Stimulated activated CD8-positive, alpha-beta memory T cell treated with anti-CD3 and anti-CD28 coated beads, Interleukin-12 subunit alpha, Interleukin-12 subunit beta, amount 100 ng/mL, for 24 hours (primary cell): Measurements from ENCODE around the gene SCRN2.

Experiments used
- DNase-seq: peaks from one replicate; pipeline ENCODE4 v3.0.0-alpha.2; 2020; ENCODE audit errors: extremely low read depth

The SCRN2 gene

DNA sequence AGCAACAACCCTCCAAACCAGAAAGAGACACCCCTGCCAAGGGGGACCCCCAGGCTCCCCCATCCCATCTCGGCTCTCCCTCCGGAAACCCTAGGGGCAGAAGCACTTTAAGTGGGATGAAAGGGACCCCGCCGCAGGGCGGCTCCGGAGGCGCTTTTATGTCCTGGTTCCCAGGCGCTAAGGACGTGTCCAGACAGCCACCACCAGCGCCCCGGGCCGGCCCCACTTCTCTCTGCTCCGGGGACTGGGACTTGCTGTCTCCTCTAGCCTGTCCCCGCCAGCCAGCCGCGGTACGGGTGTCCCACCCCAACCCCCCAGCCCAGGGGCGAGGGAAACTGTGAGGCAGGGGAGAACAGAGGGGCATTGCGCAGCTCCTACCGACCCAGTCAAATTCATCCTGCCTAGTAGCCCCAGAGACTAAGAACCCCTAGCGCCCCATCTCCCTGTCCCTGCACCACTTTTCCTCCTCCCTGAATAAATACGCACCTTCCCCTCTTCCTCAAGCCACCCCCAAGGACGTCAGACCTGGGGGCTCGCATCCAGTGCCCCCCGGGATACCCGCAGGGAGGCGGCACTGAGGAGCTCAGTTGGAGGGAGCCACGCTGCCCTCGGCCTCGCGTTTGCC is 5.8 kb upstream of the SCRN2 start:
- DNase-seq: no peak

DNA sequence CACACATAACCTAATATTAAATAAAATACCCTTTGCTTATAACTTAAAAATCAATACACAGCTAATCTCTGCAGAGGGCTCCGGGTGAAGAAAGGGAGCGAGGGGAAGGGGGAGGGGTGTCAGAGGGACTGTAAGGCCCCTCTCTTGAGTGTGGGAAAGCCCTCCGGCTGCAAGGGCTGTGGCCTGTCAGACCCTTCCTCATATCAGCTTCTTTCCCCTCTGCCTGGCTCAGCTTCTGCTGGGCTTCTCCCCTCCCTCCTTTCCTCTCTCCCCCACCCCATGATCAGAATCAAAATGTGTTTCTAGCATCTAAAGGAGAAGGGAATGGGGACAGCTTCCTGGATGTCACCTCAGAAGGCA is 4.6 kb upstream of the SCRN2 start:
- DNase-seq: no peak

DNA sequence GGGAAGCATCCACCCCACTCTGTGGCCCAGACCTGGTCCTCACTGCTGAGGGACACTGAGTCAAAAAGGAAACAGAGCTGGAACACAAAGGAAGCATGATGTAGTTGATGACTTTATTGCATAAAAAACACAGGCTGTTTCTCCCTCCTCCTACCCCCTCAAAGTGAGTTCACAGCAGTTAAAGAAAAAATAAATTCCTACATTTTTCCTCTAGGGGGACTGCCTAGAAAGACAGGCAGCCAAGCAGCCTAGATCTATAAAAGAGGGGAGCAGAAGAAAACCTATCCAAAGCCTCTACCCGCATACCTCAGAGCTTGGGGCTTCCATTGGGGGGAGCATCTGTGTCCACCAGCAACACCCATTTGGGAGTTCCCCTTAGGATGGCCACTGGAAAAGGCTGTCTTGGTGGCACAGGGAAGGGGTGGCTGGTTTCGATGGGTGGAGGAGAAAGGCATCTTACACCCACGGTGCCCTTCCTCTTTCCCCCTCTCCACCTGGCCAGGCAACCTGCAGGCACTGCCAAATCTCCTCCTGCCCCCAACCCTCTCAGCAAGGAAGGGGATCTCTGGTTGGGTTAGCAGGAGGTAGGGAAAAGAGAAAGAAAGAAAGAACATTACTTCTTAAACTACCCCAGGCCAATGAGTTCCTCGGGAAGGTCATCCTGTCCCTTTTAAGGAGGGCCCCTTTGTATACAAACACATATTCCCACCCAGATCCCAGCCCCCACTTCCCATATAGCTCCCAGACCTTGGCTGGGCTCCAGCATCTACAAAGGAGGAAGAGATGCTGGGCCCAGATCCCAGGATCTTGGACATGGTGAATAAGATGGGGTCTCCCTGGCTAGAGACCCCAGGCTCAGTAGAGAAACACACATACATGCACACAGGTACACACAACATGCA is 4.0 kb upstream of the SCRN2 start:
- DNase-seq: no peak

DNA sequence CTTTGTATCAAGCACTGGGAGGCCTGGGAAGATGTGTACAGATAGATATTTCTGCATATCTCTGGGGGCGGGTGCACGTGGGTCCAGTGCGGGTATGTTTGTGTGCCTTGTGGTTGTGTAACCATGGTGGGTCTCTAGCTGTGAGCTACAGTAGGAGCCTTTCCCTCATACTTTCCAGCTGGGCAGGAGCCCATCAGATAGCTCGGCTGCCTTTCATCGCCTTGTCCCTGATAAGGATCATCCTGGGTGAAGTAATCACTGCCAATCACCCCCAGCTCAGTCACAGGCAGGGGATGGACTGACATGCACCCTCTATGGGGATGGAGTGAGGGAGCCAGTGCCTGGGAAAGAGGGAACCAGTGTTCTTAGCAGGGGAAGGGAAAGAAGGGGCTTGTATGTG is 3.2 kb upstream of the SCRN2 start:
- no peak for DNase-seq

DNA sequence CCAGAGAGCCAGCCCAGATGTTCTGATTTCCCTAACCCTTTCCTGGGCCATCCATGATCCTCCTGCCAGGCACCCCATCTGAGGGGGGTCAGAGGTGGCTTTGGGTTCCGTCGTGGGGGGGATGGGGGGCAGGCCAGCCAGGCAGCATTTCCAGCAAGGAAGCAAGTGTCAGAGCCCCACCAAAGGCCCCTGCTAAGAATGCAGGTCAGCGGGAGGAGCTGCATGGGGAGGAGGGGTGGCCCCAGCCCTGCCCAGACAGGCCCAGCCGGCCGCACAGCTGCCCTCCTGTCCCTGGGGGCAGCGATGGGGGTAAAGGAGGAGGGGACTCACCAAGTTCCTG is 2.3 kb upstream of the SCRN2 start:
- no peak for DNase-seq

DNA sequence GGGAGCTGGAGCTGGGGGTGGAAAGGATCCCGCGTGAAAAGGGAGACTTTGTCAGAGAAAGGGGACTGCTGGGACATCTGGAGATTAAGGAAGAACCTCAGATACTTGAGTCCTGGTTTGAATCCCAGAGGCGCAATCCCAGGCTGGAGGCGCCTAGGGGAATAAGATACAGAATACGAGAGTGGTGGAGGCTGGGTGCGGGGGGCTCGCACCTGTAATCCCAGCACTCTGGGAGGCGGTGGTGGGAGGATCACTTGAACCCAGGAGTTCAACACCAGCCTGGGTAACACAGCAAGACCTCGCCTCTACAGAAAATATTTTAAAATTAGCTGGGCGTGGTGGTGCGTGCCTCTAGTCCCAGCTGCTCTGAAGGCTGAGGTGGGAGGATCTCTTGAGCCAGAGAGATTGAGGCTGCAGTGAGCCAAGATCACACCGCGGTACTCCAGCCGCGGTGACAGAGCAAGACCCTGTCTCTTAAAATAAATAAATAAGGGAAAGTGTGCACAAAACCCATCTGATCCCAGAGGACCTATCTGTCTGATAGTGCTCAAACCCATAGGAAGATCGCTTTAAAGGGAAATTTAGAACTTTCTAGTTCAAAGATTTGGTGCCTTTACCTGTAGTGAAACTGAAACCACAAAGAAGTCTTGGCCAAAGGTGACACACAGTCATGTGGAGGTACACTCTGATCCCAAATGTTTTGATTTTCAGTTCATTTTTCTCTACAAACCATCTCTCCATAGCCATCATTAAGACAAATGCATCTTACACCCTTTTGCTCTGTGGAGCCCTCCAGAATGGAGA is 617 bp upstream of the SCRN2 start:
- no peak for DNase-seq

DNA sequence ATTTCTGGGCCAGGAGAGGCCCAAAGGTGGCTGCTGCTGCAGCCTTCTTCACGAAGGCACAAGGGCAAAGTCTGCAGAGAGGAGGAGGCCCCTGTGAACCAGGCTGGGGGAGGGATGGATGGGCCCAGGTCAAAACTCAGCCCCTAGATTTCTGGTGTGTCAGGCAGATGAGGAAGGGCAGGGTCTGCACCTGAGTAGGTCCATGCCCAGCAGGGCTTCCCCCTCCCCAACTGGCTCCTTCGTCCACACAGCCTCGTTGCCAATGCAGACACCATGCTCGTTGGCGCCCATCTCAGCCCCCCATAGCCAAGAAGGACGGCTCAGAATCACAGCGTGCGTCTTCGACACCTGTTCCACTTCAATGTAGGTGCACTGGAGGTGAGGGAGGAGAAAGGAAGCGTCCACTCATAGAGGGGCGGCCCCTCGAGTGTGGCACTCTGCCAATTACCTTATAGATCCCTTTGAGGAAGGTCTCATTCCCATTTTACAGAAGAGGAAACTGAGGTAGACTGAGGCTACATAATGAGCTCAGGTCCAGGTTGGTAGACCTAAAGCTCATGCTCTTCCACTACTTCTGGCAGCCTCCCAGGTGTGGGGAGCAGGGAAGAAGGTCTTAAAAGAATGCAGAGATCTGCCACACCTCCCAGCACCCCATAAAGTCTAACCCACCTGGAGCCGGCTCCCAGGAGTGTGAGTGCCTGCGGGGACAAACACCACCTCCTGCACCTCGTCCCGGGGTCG is 902 bp downstream of the SCRN2 start:
- DNase-seq: no peak

DNA sequence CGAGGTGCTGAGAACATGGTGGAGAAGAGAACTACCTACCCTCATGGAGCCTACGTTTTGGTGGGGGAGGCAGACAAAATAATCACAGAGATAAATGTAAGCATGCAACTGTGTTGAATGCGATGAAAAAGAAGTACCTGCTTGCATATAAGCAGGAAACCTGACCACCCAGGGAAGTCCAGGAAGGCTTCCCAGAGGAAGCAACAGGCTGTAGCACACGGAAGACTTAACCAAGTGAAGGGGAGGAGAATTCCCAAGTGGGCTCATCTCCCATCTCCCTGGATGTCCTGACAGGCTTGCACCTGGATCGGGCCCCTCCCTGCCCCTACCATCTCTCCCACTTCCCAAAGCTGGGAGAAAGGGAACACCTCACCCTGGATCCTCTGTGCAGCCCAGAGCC is 2.0 kb downstream of the SCRN2 start:
- no peak for DNase-seq

DNA sequence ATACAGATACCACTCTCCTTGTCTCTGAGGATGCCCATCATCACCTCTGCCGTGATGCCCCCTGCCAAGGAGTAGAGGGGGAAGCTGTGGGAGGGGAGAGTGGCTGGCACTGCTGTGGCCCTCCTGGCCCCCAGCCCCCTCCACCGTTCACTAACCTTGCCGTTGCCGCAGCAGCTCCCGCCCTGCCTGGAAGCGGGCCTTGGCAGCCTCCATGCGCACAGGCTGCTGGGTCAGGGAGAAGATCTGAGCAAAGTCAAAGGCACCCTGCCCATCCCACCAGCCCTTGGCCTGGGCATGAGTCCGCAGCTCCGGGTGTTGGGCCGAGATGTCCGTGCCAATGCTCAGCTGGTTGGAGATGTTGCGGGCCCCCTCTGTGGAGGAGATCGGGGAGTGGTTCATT is 2.4 kb downstream of the SCRN2 start:
- no peak for DNase-seq

DNA sequence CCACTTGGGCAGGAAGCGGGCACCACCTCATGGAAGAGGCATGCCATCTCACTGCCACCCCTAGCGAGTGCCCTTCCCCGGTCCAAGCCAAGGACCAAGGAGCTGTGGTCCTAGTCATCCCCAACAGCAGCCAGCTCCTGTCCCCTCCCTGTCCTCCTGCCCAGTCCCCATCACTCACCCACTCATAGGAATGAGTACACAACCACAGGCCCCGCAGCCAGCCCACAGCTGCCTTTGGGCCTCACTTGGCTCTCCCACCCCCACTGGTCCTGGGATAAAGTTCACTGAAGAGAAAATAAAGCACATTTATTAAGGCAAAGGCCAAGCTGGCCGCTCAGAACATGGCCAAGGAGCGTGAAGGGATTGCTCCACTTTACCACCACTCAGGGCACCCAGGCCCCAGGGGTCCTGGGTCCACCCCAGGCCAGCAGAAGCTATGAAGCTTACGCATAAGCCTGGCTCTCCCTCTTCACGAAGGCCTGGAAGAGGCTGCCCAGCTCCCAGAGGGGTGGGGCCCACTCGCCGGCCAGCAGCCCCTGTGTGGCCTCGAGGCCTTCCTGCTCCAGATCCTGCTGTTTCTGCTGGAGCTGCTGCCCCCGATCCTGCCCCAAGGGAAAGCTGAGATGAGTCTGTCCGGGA is 3.6 kb downstream of the SCRN2 start:
- DNase-seq: no peak

DNA sequence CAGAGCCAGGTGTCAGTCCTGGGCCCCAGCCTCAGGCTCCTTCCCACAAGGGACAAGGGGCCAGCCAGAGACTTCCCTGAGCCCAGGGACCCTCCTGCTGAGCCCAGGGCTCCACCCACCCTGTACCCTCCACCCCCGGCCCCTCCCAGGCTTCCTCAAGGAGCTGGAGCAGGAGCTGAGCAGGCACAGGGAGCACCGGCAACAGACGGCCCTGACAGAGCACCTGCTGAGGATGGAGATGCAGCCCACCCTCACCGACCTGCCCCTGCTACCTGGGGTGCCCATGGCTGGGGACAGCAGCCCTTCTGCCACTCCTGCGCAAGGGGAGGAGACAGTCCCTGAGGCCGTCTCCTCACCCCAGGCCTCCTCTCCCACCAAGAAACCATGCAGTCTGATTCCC is 4.5 kb downstream of the SCRN2 start:
- DNase-seq: no peak

DNA sequence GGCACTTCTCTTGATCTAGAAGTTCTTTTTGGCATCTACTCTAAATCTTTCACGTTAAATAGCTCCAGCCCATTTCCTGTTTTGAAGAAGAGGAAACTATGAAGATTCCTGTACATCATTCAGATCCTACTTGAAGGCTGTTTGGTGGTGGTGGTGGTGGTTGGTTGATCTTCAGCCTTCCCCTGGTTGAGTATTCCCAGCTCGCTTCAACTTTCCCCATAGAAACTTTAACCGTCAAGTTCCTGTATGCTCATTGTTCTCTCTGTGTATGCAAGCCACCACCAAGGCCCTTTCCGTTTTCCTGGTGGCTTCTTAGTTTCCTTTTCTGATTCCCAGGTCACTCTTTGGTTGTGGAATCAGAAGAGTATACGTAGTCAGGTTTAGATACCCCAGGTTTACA is 6.3 kb downstream of the SCRN2 start:
- DNase-seq: no peak

DNA sequence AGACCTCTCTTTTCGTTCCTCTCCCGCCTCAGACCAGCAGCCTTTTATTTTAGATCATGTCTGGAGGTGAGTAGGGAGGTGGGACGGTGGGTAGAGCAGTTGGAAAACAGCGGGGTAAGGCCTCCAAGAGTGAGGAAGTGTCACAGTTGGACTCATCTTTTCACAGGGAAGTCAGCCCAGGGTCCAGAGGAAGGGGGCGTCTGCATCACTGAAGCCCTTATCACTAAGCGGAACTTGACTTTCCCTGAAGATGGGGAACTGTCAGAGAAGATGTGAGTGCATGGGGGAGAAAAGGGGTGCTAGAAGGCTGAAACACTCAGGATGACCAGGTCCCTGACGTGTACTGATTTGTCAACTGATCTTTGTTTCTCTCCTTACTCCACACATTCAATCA is 9.1 kb downstream of the SCRN2 start:
- no peak for DNase-seq

DNA sequence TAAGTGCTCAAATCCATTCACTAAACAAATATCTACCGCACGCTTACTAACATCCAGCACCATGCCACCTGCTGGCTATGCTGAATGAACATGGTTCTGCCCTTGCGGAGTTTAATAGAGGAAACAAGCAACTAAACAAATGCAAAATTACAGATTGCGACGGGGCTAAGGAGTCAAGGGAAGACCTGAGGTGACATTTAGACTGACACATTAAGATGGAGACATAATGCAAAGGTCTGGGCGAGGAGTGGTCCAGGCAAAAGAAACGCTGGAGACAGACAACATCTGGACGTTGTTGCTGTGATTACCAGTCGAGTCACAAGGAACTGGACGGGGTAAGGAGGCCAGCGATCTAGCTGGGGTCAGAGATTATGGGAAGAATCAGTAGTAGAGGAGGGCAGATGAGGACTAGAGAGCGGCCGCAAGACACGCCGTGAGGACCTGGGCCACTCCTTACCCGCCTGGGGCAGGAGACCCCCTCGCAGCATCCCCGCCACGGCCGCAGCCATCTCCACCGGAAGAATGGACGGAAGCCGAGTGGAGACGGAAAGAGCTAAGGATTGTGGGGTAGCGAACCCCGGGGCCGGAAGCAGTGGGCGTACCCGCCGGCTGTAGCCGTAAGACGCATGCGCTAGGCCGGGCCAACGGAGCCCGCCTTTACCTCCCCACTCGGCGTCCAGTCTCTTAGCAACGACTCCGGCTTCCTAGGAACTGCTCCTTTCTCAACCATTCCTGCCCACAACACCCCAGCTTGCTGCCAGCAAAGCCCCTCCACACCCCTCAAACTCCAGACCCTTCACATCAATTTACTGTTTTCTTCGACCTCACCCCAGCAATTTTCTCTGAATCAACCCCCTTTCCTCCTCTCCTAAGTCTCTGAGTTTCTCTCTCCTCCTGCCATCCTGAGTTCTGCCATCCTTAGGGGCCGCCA is 9.8 kb downstream of the SCRN2 start, which contains the start of the genes LRRC46 and MRPL10:
Gene LRRC46, plus strand, starts transcription at position 668 of the 931 bp plus-strand sequence. CDS start 320 bp downstream, outside the sequence.
Gene MRPL10, minus strand, starts transcription at position 539 of the 931 bp plus-strand sequence. Its CDS starts 30 bp downstream, at position 509.
- peak; percentile 83 for DNase-seq

DNA sequence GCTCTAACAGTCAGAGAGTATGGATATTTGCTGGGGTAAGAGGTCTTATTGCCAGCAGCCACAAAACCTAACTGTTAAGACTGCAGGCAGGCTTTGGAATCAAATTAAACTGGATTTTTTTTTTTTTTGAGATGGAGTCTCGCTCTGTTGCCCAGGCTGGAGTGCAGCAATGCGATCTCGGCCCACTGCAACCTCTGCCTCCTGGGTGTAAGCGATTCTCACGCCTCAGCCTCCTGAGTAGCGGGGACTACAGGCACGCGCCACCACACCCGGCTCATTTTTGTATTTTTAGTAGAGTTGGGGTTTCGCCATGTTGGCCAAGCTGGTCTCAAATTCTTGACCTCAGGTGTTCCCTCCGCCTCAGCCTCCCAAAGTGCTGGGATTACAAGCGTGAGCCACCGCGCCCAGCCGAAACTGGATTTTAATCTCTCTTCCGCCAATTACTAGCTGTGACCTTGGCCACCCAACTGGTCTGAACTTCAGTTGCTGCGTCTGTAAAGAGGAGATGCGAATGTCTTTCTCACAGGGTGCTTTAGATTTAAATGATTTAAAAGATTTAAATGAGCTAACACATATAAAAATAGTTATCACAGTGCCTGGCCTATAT is 10.6 kb downstream of the SCRN2 start:
- no peak for DNase-seq

DNA sequence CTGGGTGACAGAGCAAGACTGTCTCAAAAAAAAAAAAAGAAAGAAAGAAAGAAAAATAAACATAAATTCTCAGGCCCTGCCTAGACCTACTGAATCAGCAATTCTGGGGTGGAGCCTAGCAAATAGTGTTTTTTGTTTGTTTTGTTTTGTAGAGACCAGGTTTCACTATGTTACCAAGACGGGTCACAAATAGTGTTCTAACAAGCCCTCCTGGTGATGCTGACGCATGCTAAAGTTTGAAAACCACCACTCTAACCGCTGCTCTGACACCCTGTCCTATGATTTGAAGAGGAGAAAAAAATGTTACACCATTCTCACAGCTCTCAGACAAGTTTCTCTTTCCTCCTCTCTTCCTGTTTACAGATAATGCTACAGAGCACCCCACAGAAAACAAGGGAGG is 11.2 kb downstream of the SCRN2 start:
- no peak for DNase-seq

DNA sequence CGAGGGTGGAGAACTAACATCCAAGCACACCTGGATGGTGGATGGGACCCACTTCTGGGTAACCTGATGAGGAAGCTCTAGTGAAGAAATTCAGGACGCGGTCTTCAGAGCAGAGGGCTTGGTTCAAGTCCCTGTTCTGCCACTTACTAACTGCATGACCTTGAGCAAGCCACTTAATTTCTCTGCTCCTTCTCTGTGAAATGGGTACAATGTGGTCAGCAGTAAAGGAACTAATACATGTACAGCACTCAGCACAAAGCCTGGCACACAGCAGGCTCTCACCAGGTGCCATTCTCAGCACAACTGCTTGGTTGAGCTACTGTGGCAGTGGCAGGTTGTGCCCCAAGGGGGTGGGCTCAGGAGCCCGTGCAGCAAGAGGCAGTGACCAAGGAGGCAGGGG is 17.6 kb downstream of the SCRN2 start:
- no peak for DNase-seq

DNA sequence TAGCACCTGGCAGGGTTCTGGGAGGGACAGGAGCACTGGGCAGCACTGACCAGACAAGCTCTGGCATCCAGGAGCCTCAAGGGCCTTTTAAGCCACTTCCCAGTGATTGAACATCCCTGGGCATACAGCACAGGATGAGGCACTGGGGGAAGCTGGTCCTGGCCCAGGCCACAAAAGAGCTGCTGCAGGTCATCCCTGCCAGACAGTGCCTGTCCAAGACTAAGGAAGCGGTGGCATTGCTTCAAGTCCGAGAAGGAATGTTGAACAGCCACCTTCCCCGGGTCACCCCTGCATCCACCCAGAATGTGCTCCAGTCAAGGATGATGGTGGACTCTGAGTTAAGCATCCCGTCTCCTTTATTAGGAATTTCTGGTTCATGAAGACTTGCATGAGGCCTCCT is 18.3 kb downstream of the SCRN2 start:
- no peak for DNase-seq

DNA sequence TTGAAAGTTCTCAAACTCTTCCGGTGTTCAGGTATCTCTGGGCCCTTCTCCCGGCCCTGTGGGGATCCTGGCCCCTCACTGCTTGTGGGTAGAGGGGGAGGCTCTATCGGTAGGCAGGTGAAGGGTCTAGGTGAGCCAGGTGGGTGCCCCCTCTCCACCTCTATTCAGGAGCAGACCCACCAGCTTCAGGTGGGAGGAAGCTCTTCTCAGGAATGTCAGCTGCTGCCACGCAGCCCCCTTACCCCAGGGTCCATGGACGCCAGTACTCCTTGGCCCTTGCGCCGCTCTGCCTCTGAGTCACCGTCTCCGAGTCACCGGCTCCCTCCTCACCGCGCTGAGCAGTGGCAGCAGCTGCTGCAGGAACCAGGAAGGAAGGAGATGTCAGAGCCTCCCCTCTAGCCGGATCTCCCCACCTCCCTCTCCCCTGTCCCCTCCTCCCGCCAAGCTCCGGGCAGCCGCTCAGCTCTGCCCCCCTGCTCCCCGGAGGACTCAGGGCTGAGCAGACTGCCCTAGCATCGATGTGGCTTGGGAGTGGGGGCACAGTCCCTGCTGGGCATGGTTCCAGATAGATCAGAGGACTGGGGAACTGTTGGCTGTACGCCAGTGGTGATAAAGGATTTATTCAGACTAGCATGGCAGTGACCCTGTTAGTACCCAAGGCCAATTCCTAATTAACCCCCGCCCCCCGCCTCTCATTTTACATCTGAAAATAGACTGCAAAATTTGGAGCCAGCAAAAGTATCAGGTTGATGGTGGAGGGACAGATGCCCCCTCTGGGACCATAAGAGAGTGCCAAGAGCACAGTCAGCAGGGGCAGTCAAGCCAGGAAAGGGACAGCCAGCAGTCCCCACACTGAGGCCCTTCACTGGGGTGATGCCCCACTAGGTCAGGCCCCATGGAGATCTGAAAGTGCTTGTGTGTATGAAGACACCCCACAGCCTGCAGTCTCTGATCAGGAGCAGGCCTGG is 19.4 kb downstream of the SCRN2 start, which contains the start of gene OSBPL7:
Gene OSBPL7, minus strand, starts transcription at position 371 of the 968 bp plus-strand sequence. CDS start 1,516 bp downstream, outside the sequence.
- DNase-seq: peak; percentile 40
